GM23338 (cell line): ENCODE measurements around the gene ATP9B. TPM values are rescaled to one million over a fixed set of nuclear protein-coding genes. Genes with fewer than 3 reads are reported as not detected.

ENCODE experiments used
- ATAC-seq: fragments of 200-7000 bp; cut with Tn5 transposase; 3 replicates; pipeline ENCODE4 v1.9.1; 2020
- DNase-seq: peaks from one replicate; pipeline ENCODE4 v3.0.0-alpha.2; 2015; ENCODE audit warnings: low spot score
- H2AFZ ChIP-seq: fragments of 200-600 bp; sonication (generic); 2 replicates; pipeline ENCODE4 v1.8.0; 2016; ENCODE audit warnings: antibody characterized with exemption, mild to moderate bottlenecking, moderate library complexity
- H3F3A ChIP-seq: fragments of 200-600 bp; sonication (generic); replicated peaks from 2 replicates; pipeline ENCODE4 v1.8.0; 2017; ENCODE audit warnings: antibody characterized with exemption, mixed run types, low read depth
- H3K27ac ChIP-seq: fragments of 200-600 bp; sonication (generic); 2 replicates; pipeline ENCODE4 v1.6.1; 2016; ENCODE audit warnings: low read depth
- H3K27me3 ChIP-seq: fragments of 200-600 bp; sonication (generic); 2 replicates; pipeline ENCODE4 v1.8.0; 2016; ENCODE audit warnings: mild to moderate bottlenecking, mixed run types, moderate library complexity; ENCODE audit not compliant: insufficient read depth
- H3K36me3 ChIP-seq: fragments of 200-600 bp; sonication (generic); 2 replicates; pipeline ENCODE4 v1.8.0; 2016; ENCODE audit warnings: mild to moderate bottlenecking; ENCODE audit not compliant: insufficient read depth
- H3K4me1 ChIP-seq: fragments of 200-600 bp; sonication (generic); 2 replicates; pipeline ENCODE4 v1.8.0; 2016; ENCODE audit warnings: mild to moderate bottlenecking, moderate library complexity; ENCODE audit not compliant: insufficient read depth
- H3K4me2 ChIP-seq: fragments of 200-600 bp; sonication (generic); 2 replicates; pipeline ENCODE4 v1.7.1; 2017; ENCODE audit warnings: mixed run types
- H3K4me3 ChIP-seq: fragments of 200-600 bp; sonication (generic); 2 replicates; pipeline ENCODE4 v1.6.1; 2016; ENCODE audit warnings: mixed run types
- H3K79me2 ChIP-seq: fragments of 200-600 bp; sonication (generic); replicated peaks from 2 replicates; pipeline ENCODE4 v1.8.0; 2017; ENCODE audit warnings: mild to moderate bottlenecking; ENCODE audit not compliant: insufficient read depth
- H3K9me2 ChIP-seq: fragments of 200-600 bp; sonication (generic); 2 replicates; pipeline ENCODE4 v1.8.0; 2017; ENCODE audit not compliant: insufficient read depth
- H4K20me1 ChIP-seq: fragments of 200-600 bp; sonication (generic); replicated peaks from 2 replicates; pipeline ENCODE4 v1.8.0; 2017; ENCODE audit warnings: mild to moderate bottlenecking; ENCODE audit not compliant: insufficient read depth
- H3K27ac Mint-ChIP-seq: 2 replicates; pipeline ENCODE4 v1.8.0; 2020; ENCODE audit warnings: inconsistent platforms, mild to moderate bottlenecking, moderate library complexity, mixed read lengths
- H3K27me3 Mint-ChIP-seq: 3 replicates; pipeline ENCODE4 v1.8.0; 2022; ENCODE audit warnings: low read depth, mild to moderate bottlenecking, moderate library complexity, mixed read lengths, inconsistent platforms; ENCODE audit not compliant: insufficient read depth, poor library complexity
- H3K36me3 Mint-ChIP-seq: 3 replicates; pipeline ENCODE4 v1.8.0; 2021; ENCODE audit warnings: low read depth, mild to moderate bottlenecking, inconsistent platforms, moderate library complexity, mixed read lengths
- H3K4me1 Mint-ChIP-seq: 3 replicates; pipeline ENCODE4 v1.8.0; 2020; ENCODE audit warnings: mild to moderate bottlenecking, inconsistent platforms, mixed read lengths
- H3K4me3 Mint-ChIP-seq: 3 replicates; pipeline ENCODE4 v1.8.0; 2021; ENCODE audit warnings: moderate library complexity, mild to moderate bottlenecking, inconsistent platforms, mixed read lengths
- H3K9me3 Mint-ChIP-seq: 3 replicates; pipeline ENCODE4 v1.8.0; 2020; ENCODE audit warnings: moderate library complexity, mild to moderate bottlenecking, inconsistent platforms, mixed read lengths
- CREB1 ChIP-seq: fragments of 250-450 bp; sonication (Bioruptor Pico); IDR thresholded peaks from 2 replicates; pipeline ENCODE4 v1.5.0; 2020; ENCODE audit warnings: low read depth, mild to moderate bottlenecking, moderate library complexity
- EZH2 ChIP-seq: fragments of 200-600 bp; sonication (generic); IDR thresholded peaks from one replicate; pipeline ENCODE4 v1.8.0; 2017; ENCODE audit warnings: antibody characterized with exemption, mild to moderate bottlenecking, low read depth; ENCODE audit not compliant: unreplicated experiment
- EZH2phosphoT487 ChIP-seq: fragments of 200-600 bp; sonication (generic); IDR thresholded peaks from one replicate; pipeline ENCODE4 v1.8.1; 2018; ENCODE audit warnings: antibody characterized with exemption; ENCODE audit not compliant: unreplicated experiment
- JUNB ChIP-seq: IDR thresholded peaks from one replicate; pipeline ENCODE4 v1.6.1; 2016; ENCODE audit warnings: antibody characterized with exemption; ENCODE audit not compliant: unreplicated experiment
- NANOG ChIP-seq: IDR thresholded peaks from 2 replicates; pipeline ENCODE4 v1.6.1; 2016; ENCODE audit warnings: antibody characterized with exemption, borderline replicate concordance
- POLR2AphosphoS5 ChIP-seq: IDR thresholded peaks from 2 replicates; pipeline ENCODE4 v1.6.1; 2016; ENCODE audit warnings: antibody characterized with exemption, low read depth
- STAT1 ChIP-seq: IDR thresholded peaks from one replicate; pipeline ENCODE4 v1.6.1; 2016; ENCODE audit warnings: antibody characterized with exemption; ENCODE audit not compliant: unreplicated experiment
- ZNF114 ChIP-seq: fragments of 250-450 bp; sonication (Bioruptor Pico); IDR thresholded peaks from 2 replicates; pipeline ENCODE4 v1.5.0; 2020; ENCODE audit warnings: mild to moderate bottlenecking, moderate library complexity
- polyA plus RNA-seq: library from polyadenylated mRNA; unstranded; fragments of >200 nt; fragmentation: Nextera tagmentation; extraction: Ambion mirVana; gene quantifications from 2 replicates; pipeline ENCODE4 v1.2.1, GENCODE V29; 2016
- total RNA-seq: library from RNA; depleted of rRNA; stranded (reverse); fragments of >200 nt; shearing (Covaris generic); gene quantifications from 2 replicates; pipeline ENCODE4 v1.2.3, GENCODE V29; 2014
- TF ChIP-seq, protein P1 (sequence below), 2 experiments: fragments of 200-600 bp in 1 of 2; sonication (generic) in 1 of 2; conservative IDR thresholded peaks; 2 replicates each; pipeline versions ENCODE4 v1.5.1 to v1.6.1; 2016 to 2017; ENCODE audit warnings: antibody characterized with exemption in 2 of 2, low read depth in 2 of 2, mild to moderate bottlenecking in 2 of 2, moderate library complexity in 1 of 2
- TF ChIP-seq, protein P2 (sequence below): fragments of 250-450 bp; sonication (Bioruptor Pico); IDR thresholded peaks from 2 replicates; pipeline ENCODE4 v1.5.0; 2020; ENCODE audit warnings: mild to moderate bottlenecking, moderate library complexity
- TF ChIP-seq, protein P3 (sequence below): IDR thresholded peaks from 2 replicates; pipeline ENCODE4 v1.6.1; 2016; ENCODE audit warnings: antibody characterized with exemption

Gene ATP9B
- total and polyA plus RNA-seq, 2 experiments from 2014 or later: 14.2 to 25.6 TPM

DNA sequence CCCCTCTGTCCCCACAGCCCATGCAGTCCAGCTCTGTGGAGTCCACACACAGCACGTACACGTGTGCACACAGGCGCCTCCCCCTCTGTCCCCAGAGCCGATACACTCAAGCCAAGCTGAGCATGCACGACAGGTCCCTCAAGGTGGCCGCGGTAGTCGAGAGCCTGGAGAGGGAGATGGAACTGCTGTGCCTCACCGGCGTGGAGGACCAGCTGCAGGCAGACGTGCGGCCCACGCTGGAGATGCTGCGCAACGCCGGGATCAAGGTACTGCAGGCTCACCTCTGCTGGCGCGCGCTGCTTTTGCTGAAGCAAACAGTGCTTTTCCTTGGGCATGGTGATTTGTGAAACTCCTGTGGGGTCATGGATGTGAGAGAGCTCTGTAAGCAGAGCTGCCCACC lies 268.0 kb downstream of the ATP9B start (continued):
- TF ChIP-seq, protein P1, sequence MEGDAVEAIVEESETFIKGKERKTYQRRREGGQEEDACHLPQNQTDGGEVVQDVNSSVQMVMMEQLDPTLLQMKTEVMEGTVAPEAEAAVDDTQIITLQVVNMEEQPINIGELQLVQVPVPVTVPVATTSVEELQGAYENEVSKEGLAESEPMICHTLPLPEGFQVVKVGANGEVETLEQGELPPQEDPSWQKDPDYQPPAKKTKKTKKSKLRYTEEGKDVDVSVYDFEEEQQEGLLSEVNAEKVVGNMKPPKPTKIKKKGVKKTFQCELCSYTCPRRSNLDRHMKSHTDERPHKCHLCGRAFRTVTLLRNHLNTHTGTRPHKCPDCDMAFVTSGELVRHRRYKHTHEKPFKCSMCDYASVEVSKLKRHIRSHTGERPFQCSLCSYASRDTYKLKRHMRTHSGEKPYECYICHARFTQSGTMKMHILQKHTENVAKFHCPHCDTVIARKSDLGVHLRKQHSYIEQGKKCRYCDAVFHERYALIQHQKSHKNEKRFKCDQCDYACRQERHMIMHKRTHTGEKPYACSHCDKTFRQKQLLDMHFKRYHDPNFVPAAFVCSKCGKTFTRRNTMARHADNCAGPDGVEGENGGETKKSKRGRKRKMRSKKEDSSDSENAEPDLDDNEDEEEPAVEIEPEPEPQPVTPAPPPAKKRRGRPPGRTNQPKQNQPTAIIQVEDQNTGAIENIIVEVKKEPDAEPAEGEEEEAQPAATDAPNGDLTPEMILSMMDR (conservative IDR thresholded peaks at IDR 0.05; ENCODE audit: low read depth in 2 of 2): no peak
- no peak for TF ChIP-seq JUNB
- TF ChIP-seq EZH2phosphoT487: no peak

DNA sequence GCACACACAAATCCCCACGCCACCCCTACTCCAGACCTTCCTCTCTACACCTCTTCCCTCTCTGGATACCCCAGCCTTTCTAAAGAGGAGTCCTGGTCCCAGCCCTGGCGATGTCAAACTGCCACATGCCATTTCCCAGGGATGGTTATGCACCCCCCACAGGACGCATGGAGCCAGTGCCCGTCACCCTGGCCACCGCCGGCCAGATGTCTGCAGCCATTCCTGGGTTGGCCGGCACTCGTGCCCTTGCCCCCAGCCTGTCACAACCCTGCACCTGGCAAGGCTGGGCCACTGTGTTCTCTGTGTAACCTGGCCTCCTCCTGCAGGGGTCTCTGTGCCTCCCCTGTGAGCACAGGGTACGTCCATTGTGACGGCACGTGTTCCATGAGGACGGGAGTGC lies 268.4 kb downstream of the ATP9B start:
- Histone ChIP-seq H3K4me1 (no peaks in the 10 kb centered on the region), H3K27ac (no peak overlapping the region), H4K20me1 (no peaks in the 10 kb centered on the region), H3K79me2 (no peaks in the 10 kb centered on the region), H3F3A (no peaks in the 10 kb centered on the region), H3K9me2 (no peaks in the 10 kb centered on the region), H2AFZ (no peak overlapping the region), H3K4me3 (no peak overlapping the region), H3K36me3 (no peaks in the 10 kb centered on the region), H3K27me3 (no peaks in the 10 kb centered on the region), H3K4me2 (no peak overlapping the region)
- ATAC-seq (no peak), DNase-seq (no peak)
- Mint-ChIP-seq H3K9me3 (no peaks in the 10 kb centered on the region), H3K4me1 (peaks cover 6% of the 10 kb centered on the region), H3K27me3 (peaks cover 11% of the 10 kb centered on the region), H3K27ac (no peak overlapping the region), H3K4me3 (no peak overlapping the region), H3K36me3 (peaks cover 6% of the 10 kb centered on the region)
- TF ChIP-seq, protein P1 (conservative IDR thresholded peaks at IDR 0.05; ENCODE audit: low read depth in 2 of 2): no peak
- no peak for TF ChIP-seq ZNF114
- no peak for TF ChIP-seq NANOG
- no peak for TF ChIP-seq STAT1
- TF ChIP-seq, protein P2, sequence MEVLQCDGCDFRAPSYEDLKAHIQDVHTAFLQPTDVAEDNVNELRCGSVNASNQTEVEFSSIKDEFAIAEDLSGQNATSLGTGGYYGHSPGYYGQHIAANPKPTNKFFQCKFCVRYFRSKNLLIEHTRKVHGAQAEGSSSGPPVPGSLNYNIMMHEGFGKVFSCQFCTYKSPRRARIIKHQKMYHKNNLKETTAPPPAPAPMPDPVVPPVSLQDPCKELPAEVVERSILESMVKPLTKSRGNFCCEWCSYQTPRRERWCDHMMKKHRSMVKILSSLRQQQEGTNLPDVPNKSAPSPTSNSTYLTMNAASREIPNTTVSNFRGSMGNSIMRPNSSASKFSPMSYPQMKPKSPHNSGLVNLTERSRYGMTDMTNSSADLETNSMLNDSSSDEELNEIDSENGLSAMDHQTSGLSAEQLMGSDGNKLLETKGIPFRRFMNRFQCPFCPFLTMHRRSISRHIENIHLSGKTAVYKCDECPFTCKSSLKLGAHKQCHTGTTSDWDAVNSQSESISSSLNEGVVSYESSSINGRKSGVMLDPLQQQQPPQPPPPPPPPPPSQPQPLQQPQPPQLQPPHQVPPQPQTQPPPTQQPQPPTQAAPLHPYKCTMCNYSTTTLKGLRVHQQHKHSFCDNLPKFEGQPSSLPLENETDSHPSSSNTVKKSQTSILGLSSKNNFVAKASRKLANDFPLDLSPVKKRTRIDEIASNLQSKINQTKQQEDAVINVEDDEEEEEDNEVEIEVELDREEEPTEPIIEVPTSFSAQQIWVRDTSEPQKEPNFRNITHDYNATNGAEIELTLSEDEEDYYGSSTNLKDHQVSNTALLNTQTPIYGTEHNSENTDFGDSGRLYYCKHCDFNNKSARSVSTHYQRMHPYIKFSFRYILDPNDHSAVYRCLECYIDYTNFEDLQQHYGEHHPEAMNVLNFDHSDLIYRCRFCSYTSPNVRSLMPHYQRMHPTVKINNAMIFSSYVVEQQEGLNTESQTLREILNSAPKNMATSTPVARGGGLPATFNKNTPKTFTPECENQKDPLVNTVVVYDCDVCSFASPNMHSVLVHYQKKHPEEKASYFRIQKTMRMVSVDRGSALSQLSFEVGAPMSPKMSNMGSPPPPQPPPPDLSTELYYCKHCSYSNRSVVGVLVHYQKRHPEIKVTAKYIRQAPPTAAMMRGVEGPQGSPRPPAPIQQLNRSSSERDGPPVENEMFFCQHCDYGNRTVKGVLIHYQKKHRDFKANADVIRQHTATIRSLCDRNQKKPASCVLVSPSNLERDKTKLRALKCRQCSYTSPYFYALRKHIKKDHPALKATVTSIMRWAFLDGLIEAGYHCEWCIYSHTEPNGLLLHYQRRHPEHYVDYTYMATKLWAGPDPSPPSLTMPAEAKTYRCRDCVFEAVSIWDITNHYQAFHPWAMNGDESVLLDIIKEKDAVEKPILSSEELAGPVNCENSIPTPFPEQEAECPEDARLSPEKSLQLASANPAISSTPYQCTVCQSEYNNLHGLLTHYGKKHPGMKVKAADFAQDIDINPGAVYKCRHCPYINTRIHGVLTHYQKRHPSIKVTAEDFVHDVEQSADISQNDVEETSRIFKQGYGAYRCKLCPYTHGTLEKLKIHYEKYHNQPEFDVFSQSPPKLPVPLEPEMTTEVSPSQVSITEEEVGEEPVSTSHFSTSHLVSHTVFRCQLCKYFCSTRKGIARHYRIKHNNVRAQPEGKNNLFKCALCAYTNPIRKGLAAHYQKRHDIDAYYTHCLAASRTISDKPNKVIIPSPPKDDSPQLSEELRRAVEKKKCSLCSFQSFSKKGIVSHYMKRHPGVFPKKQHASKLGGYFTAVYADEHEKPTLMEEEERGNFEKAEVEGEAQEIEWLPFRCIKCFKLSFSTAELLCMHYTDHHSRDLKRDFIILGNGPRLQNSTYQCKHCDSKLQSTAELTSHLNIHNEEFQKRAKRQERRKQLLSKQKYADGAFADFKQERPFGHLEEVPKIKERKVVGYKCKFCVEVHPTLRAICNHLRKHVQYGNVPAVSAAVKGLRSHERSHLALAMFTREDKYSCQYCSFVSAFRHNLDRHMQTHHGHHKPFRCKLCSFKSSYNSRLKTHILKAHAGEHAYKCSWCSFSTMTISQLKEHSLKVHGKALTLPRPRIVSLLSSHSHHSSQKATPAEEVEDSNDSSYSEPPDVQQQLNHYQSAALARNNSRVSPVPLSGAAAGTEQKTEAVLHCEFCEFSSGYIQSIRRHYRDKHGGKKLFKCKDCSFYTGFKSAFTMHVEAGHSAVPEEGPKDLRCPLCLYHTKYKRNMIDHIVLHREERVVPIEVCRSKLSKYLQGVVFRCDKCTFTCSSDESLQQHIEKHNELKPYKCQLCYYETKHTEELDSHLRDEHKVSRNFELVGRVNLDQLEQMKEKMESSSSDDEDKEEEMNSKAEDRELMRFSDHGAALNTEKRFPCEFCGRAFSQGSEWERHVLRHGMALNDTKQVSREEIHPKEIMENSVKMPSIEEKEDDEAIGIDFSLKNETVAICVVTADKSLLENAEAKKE (CRISPR knock-in tag): no peak
- TF ChIP-seq CREB1 (CRISPR knock-in tag): no peak
- no peak for TF ChIP-seq EZH2
- TF ChIP-seq POLR2AphosphoS5: no peak
- TF ChIP-seq, protein P3, sequence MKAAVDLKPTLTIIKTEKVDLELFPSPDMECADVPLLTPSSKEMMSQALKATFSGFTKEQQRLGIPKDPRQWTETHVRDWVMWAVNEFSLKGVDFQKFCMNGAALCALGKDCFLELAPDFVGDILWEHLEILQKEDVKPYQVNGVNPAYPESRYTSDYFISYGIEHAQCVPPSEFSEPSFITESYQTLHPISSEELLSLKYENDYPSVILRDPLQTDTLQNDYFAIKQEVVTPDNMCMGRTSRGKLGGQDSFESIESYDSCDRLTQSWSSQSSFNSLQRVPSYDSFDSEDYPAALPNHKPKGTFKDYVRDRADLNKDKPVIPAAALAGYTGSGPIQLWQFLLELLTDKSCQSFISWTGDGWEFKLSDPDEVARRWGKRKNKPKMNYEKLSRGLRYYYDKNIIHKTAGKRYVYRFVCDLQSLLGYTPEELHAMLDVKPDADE: no peak
- no peak for TF ChIP-seq EZH2phosphoT487
- no peak for TF ChIP-seq JUNB
